ENCODE data around the gene TSPAN13.

TSPAN13 gene

GRCh38 chr7:16753102-16753931 lies at the start of gene TSPAN13:
Gene TSPAN13, plus strand, starts transcription at chr7:16753755. Its CDS starts 213 bp downstream, at chr7:16753968.
- DNase-seq = peak; percentile 82

GRCh38 chr7:16708511-16708910 lies 45.0 kb upstream of the TSPAN13 start:
- DNase-seq = no peak

GRCh38 chr7:16708980-16709379 lies 44.6 kb upstream of the TSPAN13 start:
- DNase-seq = no peak

- no peak for DNase-seq
Measured at GRCh38 chr7:16710651-16711050, 42.9 kb upstream of the TSPAN13 start.

GRCh38 chr7:16711730-16712129 lies 41.8 kb upstream of the TSPAN13 start:
- DNase-seq = no peak

GRCh38 chr7:16712916-16713315 lies 40.6 kb upstream of the TSPAN13 start:
- DNase-seq = no peak

GRCh38 chr7:16715928-16716327 lies 37.6 kb upstream of the TSPAN13 start:
- no peak for DNase-seq

GRCh38 chr7:16718111-16718656 lies 35.4 kb upstream of the TSPAN13 start:
- no peak for DNase-seq

GRCh38 chr7:16719699-16720098 lies 33.9 kb upstream of the TSPAN13 start:
- no peak for DNase-seq

- DNase-seq = no peak
Measured at GRCh38 chr7:16721541-16721940, 32.0 kb upstream of the TSPAN13 start.

- no peak for DNase-seq
Measured at GRCh38 chr7:16724344-16724743, 29.2 kb upstream of the TSPAN13 start.

- DNase-seq = no peak
Measured at GRCh38 chr7:16726189-16726588, 27.4 kb upstream of the TSPAN13 start.

GRCh38 chr7:16727736-16728135 lies 25.8 kb upstream of the TSPAN13 start:
- DNase-seq = no peak

- DNase-seq = no peak
Measured at GRCh38 chr7:16728811-16729210, 24.7 kb upstream of the TSPAN13 start.

GRCh38 chr7:16729541-16729940 lies 24.0 kb upstream of the TSPAN13 start:
- no peak for DNase-seq

- no peak for DNase-seq
Measured at GRCh38 chr7:16730937-16731336, 22.6 kb upstream of the TSPAN13 start.

- DNase-seq = no peak
Measured at GRCh38 chr7:16732828-16733227, 20.7 kb upstream of the TSPAN13 start.

GRCh38 chr7:16734148-16734726 lies 19.3 kb upstream of the TSPAN13 start:
- DNase-seq = no peak

GRCh38 chr7:16735020-16735419 lies 18.5 kb upstream of the TSPAN13 start:
- no peak for DNase-seq

- no peak for DNase-seq
Measured at GRCh38 chr7:16738011-16738688, 15.4 kb upstream of the TSPAN13 start.

- DNase-seq = no peak
Measured at GRCh38 chr7:16739863-16740622, 13.5 kb upstream of the TSPAN13 start.

GRCh38 chr7:16740623-16740953 lies 13.0 kb upstream of the TSPAN13 start:
- no peak for DNase-seq

- no peak for DNase-seq
Measured at GRCh38 chr7:16740996-16741395, 12.6 kb upstream of the TSPAN13 start.
